A549 (cell line): ENCODE measurements around the gene C11orf65.

Source experiments
- CHD2 ChIP-seq: fragments of 150-350 bp; IDR thresholded peaks from 2 replicates; pipeline ENCODE4 v1.6.1; 2014; ENCODE audit warnings: low read length; ENCODE audit not compliant: partially characterized antibody
- HDAC2 ChIP-seq: fragments of 200-600 bp; sonication (generic); IDR thresholded peaks from 2 replicates; pipeline ENCODE4 v1.6.1; 2016
- JUN ChIP-seq, 2 experiments: fragments of >200 bp; sonication (Bioruptor Twin); formaldehyde crosslinking; IDR thresholded peaks; 2 replicates in 1 of 2; 3 replicates in 1 of 2; pipeline ENCODE4 v1.6.1; 2016 to 2017
- MAFK ChIP-seq: fragments of 450-650 bp; IDR thresholded peaks from 2 replicates; pipeline ENCODE4 v1.6.1; 2014; ENCODE audit not compliant: partially characterized antibody
- MYC ChIP-seq: IDR thresholded peaks from 2 replicates; pipeline ENCODE4 v1.6.1; 2012; ENCODE audit warnings: mild to moderate bottlenecking, inconsistent platforms, low read length, improper control_type of control experiment, borderline replicate concordance
- POLR2A ChIP-seq: IDR thresholded peaks from 2 replicates; pipeline ENCODE4 v1.6.1; 2012; ENCODE audit warnings: mild to moderate bottlenecking, low read length
- RAD21 ChIP-seq, 2 experiments: fragments of >200 bp in 1 of 2; sonication (Bioruptor Twin) in 1 of 2; formaldehyde crosslinking in 1 of 2; IDR thresholded peaks in 1 of 2; conservative IDR thresholded peaks in 1 of 2; 2 replicates in 1 of 2; 3 replicates in 1 of 2; pipeline ENCODE4 v1.6.1; 2012 to 2018; ENCODE audit warnings: inconsistent platforms in 1 of 2
- ZC3H11A ChIP-seq: fragments of 450-650 bp; IDR thresholded peaks from 2 replicates; pipeline ENCODE4 v1.6.1; 2014; ENCODE audit warnings: antibody characterized with exemption, mild to moderate bottlenecking
- TF ChIP-seq, protein P1 (sequence below): fragments of 200-600 bp; sonication (generic); IDR thresholded peaks from 2 replicates; pipeline ENCODE4 v1.6.1; 2016; ENCODE audit warnings: antibody characterized with exemption, mild to moderate bottlenecking, moderate library complexity
- TF ChIP-seq, protein P2 (sequence below): fragments of >200 bp; sonication (Bioruptor Twin); formaldehyde crosslinking; IDR thresholded peaks from 3 replicates; pipeline ENCODE4 v1.5.1; 2016
- TF ChIP-seq, protein P3 (sequence below): IDR thresholded peaks from 2 replicates; pipeline ENCODE4 v1.6.1; 2012; ENCODE audit warnings: low read depth, borderline replicate concordance
- TF ChIP-seq, protein P4 (sequence below): fragments of 250-450 bp; sonication (Bioruptor Pico); IDR thresholded peaks from 2 replicates; pipeline ENCODE4 v1.5.0; 2021; ENCODE audit warnings: mild to moderate bottlenecking, moderate library complexity, borderline replicate concordance

DNA sequence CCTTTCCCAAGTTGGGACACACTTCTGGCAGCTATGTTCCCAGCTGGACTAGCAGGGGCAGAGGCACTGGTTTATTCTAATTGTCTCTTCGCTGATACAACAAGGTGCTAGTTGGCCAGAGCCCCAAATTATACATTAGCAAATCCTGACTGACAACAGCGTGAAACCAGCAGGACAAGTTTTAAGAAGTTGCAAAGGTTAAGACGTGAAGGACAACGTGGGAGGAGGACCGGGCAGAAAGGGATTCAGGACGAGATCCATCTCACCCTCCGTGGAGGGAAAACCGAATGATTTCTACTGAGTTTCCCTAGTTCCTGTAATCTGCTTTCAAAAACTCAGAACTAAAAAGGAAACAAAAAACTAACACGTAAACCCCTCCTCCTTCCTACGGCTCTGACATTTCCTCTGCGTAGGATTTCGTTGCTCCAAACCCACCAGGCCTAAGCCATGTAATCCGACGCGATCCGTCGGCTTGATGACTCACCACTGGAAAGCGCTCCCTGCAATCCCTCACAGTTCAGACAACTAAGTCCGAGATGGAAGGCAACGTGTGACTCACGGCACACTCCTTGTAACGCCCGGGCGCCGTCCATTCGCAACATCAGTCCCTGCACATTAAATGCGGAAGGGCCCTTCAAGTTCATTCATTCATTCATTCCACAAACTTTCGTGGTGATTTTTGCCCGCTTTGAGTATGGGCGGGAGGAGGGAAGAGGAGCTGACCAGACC is 30.2 kb upstream of the C11orf65 start:
- TF ChIP-seq, protein P1, sequence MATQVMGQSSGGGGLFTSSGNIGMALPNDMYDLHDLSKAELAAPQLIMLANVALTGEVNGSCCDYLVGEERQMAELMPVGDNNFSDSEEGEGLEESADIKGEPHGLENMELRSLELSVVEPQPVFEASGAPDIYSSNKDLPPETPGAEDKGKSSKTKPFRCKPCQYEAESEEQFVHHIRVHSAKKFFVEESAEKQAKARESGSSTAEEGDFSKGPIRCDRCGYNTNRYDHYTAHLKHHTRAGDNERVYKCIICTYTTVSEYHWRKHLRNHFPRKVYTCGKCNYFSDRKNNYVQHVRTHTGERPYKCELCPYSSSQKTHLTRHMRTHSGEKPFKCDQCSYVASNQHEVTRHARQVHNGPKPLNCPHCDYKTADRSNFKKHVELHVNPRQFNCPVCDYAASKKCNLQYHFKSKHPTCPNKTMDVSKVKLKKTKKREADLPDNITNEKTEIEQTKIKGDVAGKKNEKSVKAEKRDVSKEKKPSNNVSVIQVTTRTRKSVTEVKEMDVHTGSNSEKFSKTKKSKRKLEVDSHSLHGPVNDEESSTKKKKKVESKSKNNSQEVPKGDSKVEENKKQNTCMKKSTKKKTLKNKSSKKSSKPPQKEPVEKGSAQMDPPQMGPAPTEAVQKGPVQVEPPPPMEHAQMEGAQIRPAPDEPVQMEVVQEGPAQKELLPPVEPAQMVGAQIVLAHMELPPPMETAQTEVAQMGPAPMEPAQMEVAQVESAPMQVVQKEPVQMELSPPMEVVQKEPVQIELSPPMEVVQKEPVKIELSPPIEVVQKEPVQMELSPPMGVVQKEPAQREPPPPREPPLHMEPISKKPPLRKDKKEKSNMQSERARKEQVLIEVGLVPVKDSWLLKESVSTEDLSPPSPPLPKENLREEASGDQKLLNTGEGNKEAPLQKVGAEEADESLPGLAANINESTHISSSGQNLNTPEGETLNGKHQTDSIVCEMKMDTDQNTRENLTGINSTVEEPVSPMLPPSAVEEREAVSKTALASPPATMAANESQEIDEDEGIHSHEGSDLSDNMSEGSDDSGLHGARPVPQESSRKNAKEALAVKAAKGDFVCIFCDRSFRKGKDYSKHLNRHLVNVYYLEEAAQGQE = no peak
- TF ChIP-seq POLR2A (peak; percentile 70), JUN (IDR thresholded peaks at IDR 0.05) (peak in 1 of 2 experiments; percentile 30; a peak in 1 of 5 replicates), RAD21 (conservative IDR thresholded peaks at IDR 0.05 in 1 of 2, IDR thresholded peaks at IDR 0.05 in 1 of 2) (no peak), HDAC2 (no peak), MAFK (no peak), ZC3H11A (no peak), MYC (no peak), CHD2 (no peak)
- TF ChIP-seq, protein P2, sequence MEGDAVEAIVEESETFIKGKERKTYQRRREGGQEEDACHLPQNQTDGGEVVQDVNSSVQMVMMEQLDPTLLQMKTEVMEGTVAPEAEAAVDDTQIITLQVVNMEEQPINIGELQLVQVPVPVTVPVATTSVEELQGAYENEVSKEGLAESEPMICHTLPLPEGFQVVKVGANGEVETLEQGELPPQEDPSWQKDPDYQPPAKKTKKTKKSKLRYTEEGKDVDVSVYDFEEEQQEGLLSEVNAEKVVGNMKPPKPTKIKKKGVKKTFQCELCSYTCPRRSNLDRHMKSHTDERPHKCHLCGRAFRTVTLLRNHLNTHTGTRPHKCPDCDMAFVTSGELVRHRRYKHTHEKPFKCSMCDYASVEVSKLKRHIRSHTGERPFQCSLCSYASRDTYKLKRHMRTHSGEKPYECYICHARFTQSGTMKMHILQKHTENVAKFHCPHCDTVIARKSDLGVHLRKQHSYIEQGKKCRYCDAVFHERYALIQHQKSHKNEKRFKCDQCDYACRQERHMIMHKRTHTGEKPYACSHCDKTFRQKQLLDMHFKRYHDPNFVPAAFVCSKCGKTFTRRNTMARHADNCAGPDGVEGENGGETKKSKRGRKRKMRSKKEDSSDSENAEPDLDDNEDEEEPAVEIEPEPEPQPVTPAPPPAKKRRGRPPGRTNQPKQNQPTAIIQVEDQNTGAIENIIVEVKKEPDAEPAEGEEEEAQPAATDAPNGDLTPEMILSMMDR = no peak
- TF ChIP-seq, protein P3, sequence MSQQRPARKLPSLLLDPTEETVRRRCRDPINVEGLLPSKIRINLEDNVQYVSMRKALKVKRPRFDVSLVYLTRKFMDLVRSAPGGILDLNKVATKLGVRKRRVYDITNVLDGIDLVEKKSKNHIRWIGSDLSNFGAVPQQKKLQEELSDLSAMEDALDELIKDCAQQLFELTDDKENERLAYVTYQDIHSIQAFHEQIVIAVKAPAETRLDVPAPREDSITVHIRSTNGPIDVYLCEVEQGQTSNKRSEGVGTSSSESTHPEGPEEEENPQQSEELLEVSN = peak; percentile 25; the same call in 1 of the 2 replicates
- TF ChIP-seq, protein P4, sequence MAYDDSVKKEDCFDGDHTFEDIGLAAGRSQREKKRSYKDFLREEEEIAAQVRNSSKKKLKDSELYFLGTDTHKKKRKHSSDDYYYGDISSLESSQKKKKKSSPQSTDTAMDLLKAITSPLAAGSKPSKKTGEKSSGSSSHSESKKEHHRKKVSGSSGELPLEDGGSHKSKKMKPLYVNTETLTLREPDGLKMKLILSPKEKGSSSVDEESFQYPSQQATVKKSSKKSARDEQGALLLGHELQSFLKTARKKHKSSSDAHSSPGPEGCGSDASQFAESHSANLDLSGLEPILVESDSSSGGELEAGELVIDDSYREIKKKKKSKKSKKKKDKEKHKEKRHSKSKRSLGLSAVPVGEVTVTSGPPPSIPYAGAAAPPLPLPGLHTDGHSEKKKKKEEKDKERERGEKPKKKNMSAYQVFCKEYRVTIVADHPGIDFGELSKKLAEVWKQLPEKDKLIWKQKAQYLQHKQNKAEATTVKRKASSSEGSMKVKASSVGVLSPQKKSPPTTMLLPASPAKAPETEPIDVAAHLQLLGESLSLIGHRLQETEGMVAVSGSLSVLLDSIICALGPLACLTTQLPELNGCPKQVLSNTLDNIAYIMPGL (CRISPR knock-in tag) = no peak
